Right kidney (tissue), 1 donor: Measurements from ENCODE around the gene ZDHHC11B.
"Not testable (repeated sequence)": the region's sequence is repeated elsewhere in the genome, so short reads cannot be mapped to it uniquely, and the experiment has no call there.

Source experiments
- DNase-seq: peaks from one replicate; pipeline ENCODE4 v3.0.0-alpha.2; 2016

ZDHHC11B gene

GRCh38 chr5:752532-753115 lies 31.9 kb downstream of the ZDHHC11B start:
- DNase-seq: not testable (repeated sequence)

GRCh38 chr5:751992-752391 lies 32.5 kb downstream of the ZDHHC11B start:
- not testable (repeated sequence) for DNase-seq

- DNase-seq: no peak
These were observed 33.0 kb downstream of the ZDHHC11B start for GRCh38 chr5:751496-751895.

- DNase-seq: not testable (repeated sequence)
These were observed 34.3 kb downstream of the ZDHHC11B start for GRCh38 chr5:750226-750625.

- DNase-seq: no peak
These were observed 35.3 kb downstream of the ZDHHC11B start for GRCh38 chr5:749101-749670.

GRCh38 chr5:748011-748980 lies 36.2 kb downstream of the ZDHHC11B start:
- not testable (repeated sequence) for DNase-seq

- not testable (repeated sequence) for DNase-seq
These were observed 37.2 kb downstream of the ZDHHC11B start for GRCh38 chr5:747303-747844.

- no peak for DNase-seq
These were observed 38.2 kb downstream of the ZDHHC11B start for GRCh38 chr5:746258-746761.

GRCh38 chr5:745272-746142 lies 39.0 kb downstream of the ZDHHC11B start:
- DNase-seq: not testable (repeated sequence)

- not testable (repeated sequence) for DNase-seq
These were observed 40.7 kb downstream of the ZDHHC11B start for GRCh38 chr5:743696-744404.

- DNase-seq: not testable (repeated sequence)
These were observed 42.3 kb downstream of the ZDHHC11B start for GRCh38 chr5:742276-742675.

GRCh38 chr5:734145-734544 lies 50.4 kb downstream of the ZDHHC11B start:
- not testable (repeated sequence) for DNase-seq

GRCh38 chr5:732754-733454 lies 51.6 kb downstream of the ZDHHC11B start:
- DNase-seq: not testable (repeated sequence)

GRCh38 chr5:729225-729624 lies 55.3 kb downstream of the ZDHHC11B start:
- DNase-seq: not testable (repeated sequence)

GRCh38 chr5:727087-727486 lies 57.4 kb downstream of the ZDHHC11B start:
- not testable (repeated sequence) for DNase-seq

GRCh38 chr5:723865-724264 lies 60.7 kb downstream of the ZDHHC11B start:
- DNase-seq: not testable (repeated sequence)

GRCh38 chr5:723309-723708 lies 61.2 kb downstream of the ZDHHC11B start:
- DNase-seq: not testable (repeated sequence)

GRCh38 chr5:719379-719778 lies 65.2 kb downstream of the ZDHHC11B start:
- DNase-seq: not testable (repeated sequence)

- DNase-seq: no peak
These were observed 67.4 kb downstream of the ZDHHC11B start for GRCh38 chr5:717143-717542.

- DNase-seq: not testable (repeated sequence)
These were observed 67.8 kb downstream of the ZDHHC11B start for GRCh38 chr5:716740-717139.
